ENCODE measurements around the gene PDE9A.

PDE9A gene

DNA sequence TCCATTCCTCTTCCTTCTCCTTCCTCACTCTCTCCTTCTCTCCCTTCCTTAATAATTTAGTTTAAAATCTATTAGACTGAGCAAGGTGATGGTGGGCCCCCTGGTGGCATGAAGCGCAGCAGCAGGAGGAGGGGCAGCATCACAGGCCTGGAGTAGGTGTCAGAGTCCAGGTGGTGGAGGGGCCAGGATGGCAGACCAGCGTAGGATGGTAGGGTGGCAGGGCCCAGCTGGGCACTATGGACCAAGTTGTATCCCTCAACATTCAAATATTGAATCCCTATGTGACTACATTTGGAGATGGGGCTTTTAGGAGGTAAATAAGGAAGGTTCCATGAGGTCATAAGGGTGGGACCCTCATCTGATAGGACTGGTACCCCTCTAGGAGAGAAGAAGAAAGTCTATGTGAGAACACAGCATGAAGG lies 164.9 kb downstream of the PDE9A start:
- TF ChIP-seq POLR2AphosphoS5 (IDR thresholded peaks at IDR 0.05; ENCODE audit: low read depth, low read length) (no peak), FOXP2 (optimal IDR thresholded peaks at IDR 0.05; ENCODE audit: borderline replicate concordance, extremely low read depth, extremely low read length, insufficient read depth) (no peak), TAF1 (IDR thresholded peaks at IDR 0.05; ENCODE audit: borderline replicate concordance, insufficient read depth, low read length) (no peak), SIN3A (IDR thresholded peaks at IDR 0.05; ENCODE audit: borderline replicate concordance, insufficient read depth, low read length) (no peak)
- TF ChIP-seq, protein P1, sequence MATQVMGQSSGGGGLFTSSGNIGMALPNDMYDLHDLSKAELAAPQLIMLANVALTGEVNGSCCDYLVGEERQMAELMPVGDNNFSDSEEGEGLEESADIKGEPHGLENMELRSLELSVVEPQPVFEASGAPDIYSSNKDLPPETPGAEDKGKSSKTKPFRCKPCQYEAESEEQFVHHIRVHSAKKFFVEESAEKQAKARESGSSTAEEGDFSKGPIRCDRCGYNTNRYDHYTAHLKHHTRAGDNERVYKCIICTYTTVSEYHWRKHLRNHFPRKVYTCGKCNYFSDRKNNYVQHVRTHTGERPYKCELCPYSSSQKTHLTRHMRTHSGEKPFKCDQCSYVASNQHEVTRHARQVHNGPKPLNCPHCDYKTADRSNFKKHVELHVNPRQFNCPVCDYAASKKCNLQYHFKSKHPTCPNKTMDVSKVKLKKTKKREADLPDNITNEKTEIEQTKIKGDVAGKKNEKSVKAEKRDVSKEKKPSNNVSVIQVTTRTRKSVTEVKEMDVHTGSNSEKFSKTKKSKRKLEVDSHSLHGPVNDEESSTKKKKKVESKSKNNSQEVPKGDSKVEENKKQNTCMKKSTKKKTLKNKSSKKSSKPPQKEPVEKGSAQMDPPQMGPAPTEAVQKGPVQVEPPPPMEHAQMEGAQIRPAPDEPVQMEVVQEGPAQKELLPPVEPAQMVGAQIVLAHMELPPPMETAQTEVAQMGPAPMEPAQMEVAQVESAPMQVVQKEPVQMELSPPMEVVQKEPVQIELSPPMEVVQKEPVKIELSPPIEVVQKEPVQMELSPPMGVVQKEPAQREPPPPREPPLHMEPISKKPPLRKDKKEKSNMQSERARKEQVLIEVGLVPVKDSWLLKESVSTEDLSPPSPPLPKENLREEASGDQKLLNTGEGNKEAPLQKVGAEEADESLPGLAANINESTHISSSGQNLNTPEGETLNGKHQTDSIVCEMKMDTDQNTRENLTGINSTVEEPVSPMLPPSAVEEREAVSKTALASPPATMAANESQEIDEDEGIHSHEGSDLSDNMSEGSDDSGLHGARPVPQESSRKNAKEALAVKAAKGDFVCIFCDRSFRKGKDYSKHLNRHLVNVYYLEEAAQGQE (IDR thresholded peaks at IDR 0.05; ENCODE audit: insufficient read depth in 1 of 2, low read depth in 2 of 2, low read length in 2 of 2), result no peak

- TF ChIP-seq TAF1 (IDR thresholded peaks at IDR 0.05; ENCODE audit: borderline replicate concordance, insufficient read depth, low read length), result no peak
- TF ChIP-seq FOXP2 (optimal IDR thresholded peaks at IDR 0.05; ENCODE audit: borderline replicate concordance, extremely low read depth, extremely low read length, insufficient read depth), result no peak
These were observed 166.6 kb downstream of the PDE9A start for GRCh38 chr21:42819861-42820615.

GRCh38 chr21:42820616-42821465 lies 167.4 kb downstream of the PDE9A start:
- TF ChIP-seq FOXP2 (optimal IDR thresholded peaks at IDR 0.05; ENCODE audit: borderline replicate concordance, extremely low read depth, extremely low read length, insufficient read depth) (no peak), POLR2AphosphoS5 (IDR thresholded peaks at IDR 0.05; ENCODE audit: low read depth, low read length) (no peak), TAF1 (IDR thresholded peaks at IDR 0.05; ENCODE audit: borderline replicate concordance, insufficient read depth, low read length) (no peak), SIN3A (IDR thresholded peaks at IDR 0.05; ENCODE audit: borderline replicate concordance, insufficient read depth, low read length) (no peak)
- TF ChIP-seq, protein P1 (IDR thresholded peaks at IDR 0.05; ENCODE audit: insufficient read depth in 1 of 2, low read depth in 2 of 2, low read length in 2 of 2), result no peak
